ENCODE measurements around the gene HMGB1.

- TF ChIP-seq POLR2AphosphoS5 (IDR thresholded peaks at IDR 0.05) (no peak), CTCF (IDR thresholded peaks at IDR 0.05) (no peak), EP300 (IDR thresholded peaks at IDR 0.05) (no peak)
Observed at GRCh38 chr13:30509254-30510050, 43.7 kb upstream of the HMGB1 start.
